Memory B cell (primary cell): Measurements from ENCODE around the gene AFF1.
"Not testable (repeated sequence)": the region's sequence is repeated elsewhere in the genome, so short reads cannot be mapped to it uniquely, and the experiment has no call there.

Experiments
- ATAC-seq: fragments of 150-1000 bp; cut with Tn5 transposase; 2 replicates; pipeline ENCODE4 v1.10.0; 2021; ENCODE audit warnings: low read depth, mild to moderate bottlenecking, moderate library complexity
- DNase-seq, 2 donors: peaks; one replicate each; pipeline ENCODE4 v3.0.0; 2022; ENCODE audit warnings: low spot score in 2 of 2
- H3K27ac Mint-ChIP-seq: one replicate; pipeline ENCODE4 v1.8.0; 2022; ENCODE audit warnings: mild to moderate bottlenecking, moderate library complexity, mixed read lengths
- H3K27me3 Mint-ChIP-seq: one replicate; pipeline ENCODE4 v1.8.0; 2022; ENCODE audit warnings: mixed read lengths
- H3K36me3 Mint-ChIP-seq: one replicate; pipeline ENCODE4 v1.8.0; 2022; ENCODE audit warnings: mild to moderate bottlenecking, mixed read lengths
- H3K4me1 Mint-ChIP-seq: one replicate; pipeline ENCODE4 v1.8.0; 2022; ENCODE audit warnings: mixed read lengths
- H3K4me3 Mint-ChIP-seq: one replicate; pipeline ENCODE4 v1.8.0; 2022; ENCODE audit warnings: mild to moderate bottlenecking, moderate library complexity, mixed read lengths
- H3K9me3 Mint-ChIP-seq: one replicate; pipeline ENCODE4 v1.8.0; 2022; ENCODE audit warnings: mixed read lengths

AFF1 gene

DNA sequence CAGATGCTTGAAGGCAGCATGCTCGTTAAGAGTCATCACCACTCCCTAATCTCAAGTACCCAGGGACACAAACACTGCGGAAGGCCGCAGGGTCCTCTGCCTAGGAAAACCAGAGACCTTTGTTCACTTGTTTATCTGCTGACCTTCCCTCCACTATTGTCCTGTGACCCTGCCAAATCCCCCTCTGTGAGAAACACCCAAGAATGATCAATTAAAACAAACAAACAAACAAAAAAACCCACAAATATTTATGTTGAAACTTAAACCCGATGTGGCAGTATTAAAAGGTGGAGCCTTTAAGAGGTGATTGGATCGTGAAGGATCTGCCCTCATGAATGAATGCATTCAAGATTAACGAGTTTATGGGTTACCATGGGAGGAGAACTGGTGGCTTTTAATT lies 61.7 kb downstream of the AFF1 start:
- H3K9me3 Mint-ChIP-seq, H3K27ac Mint-ChIP-seq, H3K4me3 Mint-ChIP-seq, DNase-seq, ATAC-seq, H3K36me3 Mint-ChIP-seq, H3K27me3 Mint-ChIP-seq: not testable (repeated sequence)
- peaks cover 31% of the 10 kb centered on the region for H3K4me1 Mint-ChIP-seq

GRCh38 chr4:86999136-86999643 lies 64.4 kb downstream of the AFF1 start:
- Mint-ChIP-seq H3K36me3 (peaks cover 3% of the 10 kb centered on the region), H3K27ac (no peak overlapping the region), H3K27me3 (no peaks in the 10 kb centered on the region), H3K4me1 (peaks cover 29% of the 10 kb centered on the region), H3K9me3 (no peaks in the 10 kb centered on the region), H3K4me3 (no peak overlapping the region)
- ATAC-seq (no peak), DNase-seq (no peak)

GRCh38 chr4:87002682-87003043 lies 67.9 kb downstream of the AFF1 start:
- Mint-ChIP-seq H3K4me3 (no peak overlapping the region), H3K36me3 (no peaks in the 10 kb centered on the region), H3K4me1 (peaks cover 36% of the 10 kb centered on the region), H3K27me3 (no peaks in the 10 kb centered on the region), H3K9me3 (no peaks in the 10 kb centered on the region), H3K27ac (no peak overlapping the region)
- DNase-seq (no peak), ATAC-seq (no peak)

DNA sequence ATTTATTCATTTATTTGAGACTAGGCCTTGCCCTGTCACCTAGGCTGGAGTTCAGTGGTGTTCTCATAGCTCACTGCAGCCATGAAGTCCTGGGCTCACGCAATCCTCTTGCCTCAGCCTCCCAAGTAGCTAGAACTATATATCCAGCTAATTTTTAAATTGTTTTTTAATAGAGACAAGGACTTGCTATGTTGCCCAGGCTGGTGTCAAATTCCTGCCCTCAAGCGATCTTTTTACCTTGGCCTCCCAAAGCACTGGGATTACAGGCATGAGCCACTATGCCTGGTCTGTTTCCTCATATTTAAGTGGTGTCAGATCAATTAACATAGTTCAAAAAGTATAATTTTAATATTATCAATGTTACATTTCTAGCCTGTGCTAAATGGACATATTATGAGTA lies 68.5 kb downstream of the AFF1 start:
- peaks cover 40% of the 10 kb centered on the region for H3K4me1 Mint-ChIP-seq
- DNase-seq (no peak), ATAC-seq (no peak)
- H3K27ac Mint-ChIP-seq, result no peak overlapping the region
- H3K36me3 Mint-ChIP-seq, result no peaks in the 10 kb centered on the region
- H3K4me3 Mint-ChIP-seq, result no peak overlapping the region
- no peaks in the 10 kb centered on the region for H3K9me3 Mint-ChIP-seq
- no peaks in the 10 kb centered on the region for H3K27me3 Mint-ChIP-seq

DNA sequence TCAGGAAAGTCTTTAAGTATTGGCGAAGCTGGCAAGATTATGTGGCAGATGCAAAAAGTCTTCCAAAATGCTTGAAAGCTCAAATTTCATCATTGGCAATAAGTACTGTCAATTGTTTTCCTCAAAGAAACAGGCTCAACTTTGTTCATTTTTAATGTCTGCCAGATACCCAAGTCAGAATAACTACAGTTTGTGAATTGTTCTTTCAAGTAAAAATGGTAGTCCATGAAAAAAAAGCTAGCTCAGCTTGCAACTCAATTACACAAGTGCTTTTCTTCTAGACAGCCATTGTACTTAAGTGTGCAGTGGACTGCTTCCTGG lies 70.5 kb downstream of the AFF1 start:
- no peak for DNase-seq
- peaks cover 36% of the 10 kb centered on the region for H3K4me1 Mint-ChIP-seq
- peak overlapping the region; percentile 97 for H3K27ac Mint-ChIP-seq
- H3K4me3 Mint-ChIP-seq, result peak overlapping the region; percentile 96
- no peak for ATAC-seq
- no peaks in the 10 kb centered on the region for H3K9me3 Mint-ChIP-seq
- no peaks in the 10 kb centered on the region for H3K36me3 Mint-ChIP-seq
- no peaks in the 10 kb centered on the region for H3K27me3 Mint-ChIP-seq

DNA sequence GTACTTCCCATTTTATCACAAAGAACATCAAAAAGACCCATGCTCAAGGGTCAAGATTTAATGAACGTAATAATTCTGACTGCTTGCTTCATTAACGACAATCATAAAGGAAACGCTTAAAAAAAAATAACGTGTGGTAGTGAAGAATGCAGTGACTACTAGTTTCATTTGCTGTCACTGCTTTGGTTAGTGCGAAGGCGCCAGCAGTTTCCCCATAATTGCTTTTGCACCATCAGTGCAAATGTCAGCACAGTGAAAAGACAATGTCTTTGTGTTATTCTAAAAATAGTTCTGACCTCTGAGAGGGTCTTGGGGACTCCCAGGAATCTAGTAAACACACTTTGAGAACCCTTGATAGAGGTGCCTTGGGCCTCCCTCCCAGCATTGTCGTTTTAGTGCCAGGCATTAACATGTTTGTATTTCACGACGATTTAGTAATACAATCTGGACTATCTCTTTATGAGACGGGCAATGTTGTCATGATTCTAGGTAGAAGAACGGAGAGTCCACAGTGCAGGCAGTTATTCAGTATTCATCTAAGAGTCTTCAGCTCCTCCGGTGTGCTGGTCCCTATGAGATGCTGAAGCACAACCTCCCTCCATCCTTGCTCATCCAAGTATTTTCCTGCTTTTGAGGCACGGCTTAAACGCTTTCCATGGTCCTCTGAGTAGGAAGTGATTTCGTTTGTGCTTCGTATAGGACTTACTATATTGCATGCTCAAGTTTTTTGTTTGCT lies 71.0 kb downstream of the AFF1 start:
- no peaks in the 10 kb centered on the region for H3K9me3 Mint-ChIP-seq
- peak overlapping the region; percentile 96 for H3K4me3 Mint-ChIP-seq
- H3K27me3 Mint-ChIP-seq, result no peaks in the 10 kb centered on the region
- peak; percentile 3 to 18 for DNase-seq
- H3K36me3 Mint-ChIP-seq, result no peaks in the 10 kb centered on the region
- ATAC-seq, result no peak
- peak overlapping the region; percentile 97 for H3K27ac Mint-ChIP-seq
- H3K4me1 Mint-ChIP-seq, result peaks cover 33% of the 10 kb centered on the region

DNA sequence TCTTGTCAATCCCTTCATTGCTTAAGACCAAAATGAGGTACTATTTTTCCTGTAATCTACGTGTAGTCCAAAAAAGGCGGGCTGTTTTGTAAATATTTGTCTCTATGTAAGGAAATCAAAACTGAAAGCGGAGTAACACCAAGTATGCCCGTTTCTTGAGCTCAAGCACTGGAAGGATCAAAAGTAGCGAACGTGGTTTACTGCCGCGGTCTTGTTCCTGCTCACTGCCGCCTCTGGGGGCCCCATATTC lies 71.5 kb downstream of the AFF1 start:
- no peak for ATAC-seq
- DNase-seq, result no peak
- Mint-ChIP-seq H3K36me3 (no peaks in the 10 kb centered on the region), H3K9me3 (no peaks in the 10 kb centered on the region), H3K27ac (peak overlapping the region; percentile 97), H3K27me3 (no peaks in the 10 kb centered on the region), H3K4me1 (peaks cover 34% of the 10 kb centered on the region), H3K4me3 (peak overlapping the region; percentile 96)

GRCh38 chr4:87006676-87007527 lies 72.1 kb downstream of the AFF1 start:
- H3K4me3 Mint-ChIP-seq, result peak overlapping the region; percentile 96
- no peaks in the 10 kb centered on the region for H3K9me3 Mint-ChIP-seq
- no peaks in the 10 kb centered on the region for H3K36me3 Mint-ChIP-seq
- ATAC-seq (peak; percentile 78), DNase-seq (peak; percentile 96 to 98)
- H3K27ac Mint-ChIP-seq, result peak overlapping the region; percentile 97
- H3K27me3 Mint-ChIP-seq, result no peaks in the 10 kb centered on the region
- peaks cover 35% of the 10 kb centered on the region for H3K4me1 Mint-ChIP-seq

GRCh38 chr4:87007528-87008446 lies 73.0 kb downstream of the AFF1 start:
- H3K4me3 Mint-ChIP-seq, result peak overlapping the region; percentile 96

DNA sequence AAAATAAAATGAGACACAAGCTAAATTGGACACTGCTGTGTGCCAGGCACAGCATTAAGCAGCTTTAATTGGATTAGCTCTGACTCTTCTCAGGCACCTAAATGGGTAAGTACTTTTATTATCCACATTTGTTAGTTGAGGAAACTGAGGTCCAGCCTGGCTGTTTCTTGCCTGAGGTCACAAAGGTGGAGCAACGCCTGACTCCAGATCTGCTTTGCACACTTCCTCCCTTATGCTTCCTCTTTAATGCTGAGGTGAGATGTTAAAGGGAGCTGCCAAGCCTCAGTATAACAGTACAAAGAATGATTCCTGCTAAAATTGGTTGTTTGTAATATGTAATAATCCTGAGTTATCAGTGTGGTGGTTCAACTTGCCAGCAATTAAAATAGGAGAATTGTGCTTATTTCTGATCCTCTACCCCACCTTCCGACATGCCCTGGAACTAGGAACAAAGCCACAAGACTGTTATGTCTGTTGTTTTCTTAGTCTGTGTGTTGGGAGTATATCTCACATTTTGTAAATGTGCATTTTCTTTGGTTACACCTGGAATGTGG lies 74.4 kb downstream of the AFF1 start:
- ATAC-seq, result no peak
- no peaks in the 10 kb centered on the region for H3K9me3 Mint-ChIP-seq
- H3K4me3 Mint-ChIP-seq, result peak overlapping the region; percentile 58
- DNase-seq, result no peak
- peaks cover 44% of the 10 kb centered on the region for H3K4me1 Mint-ChIP-seq
- no peaks in the 10 kb centered on the region for H3K27me3 Mint-ChIP-seq
- H3K27ac Mint-ChIP-seq, result no peak overlapping the region
- H3K36me3 Mint-ChIP-seq, result no peaks in the 10 kb centered on the region

More at GRCh38 chr4:87007528-87008446, 73.0 kb downstream of the AFF1 start:
- Mint-ChIP-seq H3K27me3 (no peaks in the 10 kb centered on the region), H3K36me3 (no peaks in the 10 kb centered on the region), H3K4me1 (peaks cover 42% of the 10 kb centered on the region), H3K27ac (peak overlapping the region; percentile 97), H3K9me3 (no peaks in the 10 kb centered on the region)
- ATAC-seq (no peak), DNase-seq (no peak)

GRCh38 chr4:87010192-87010591 lies 75.4 kb downstream of the AFF1 start:
- Mint-ChIP-seq H3K27ac (no peak overlapping the region), H3K4me1 (peaks cover 43% of the 10 kb centered on the region), H3K27me3 (no peaks in the 10 kb centered on the region), H3K4me3 (no peak overlapping the region), H3K36me3 (no peaks in the 10 kb centered on the region), H3K9me3 (no peaks in the 10 kb centered on the region)
- ATAC-seq (no peak), DNase-seq (no peak)

- Mint-ChIP-seq H3K4me1 (peaks cover 37% of the 10 kb centered on the region), H3K27me3 (no peaks in the 10 kb centered on the region), H3K9me3 (no peaks in the 10 kb centered on the region), H3K4me3 (no peak overlapping the region), H3K27ac (no peak overlapping the region), H3K36me3 (no peaks in the 10 kb centered on the region)
- DNase-seq (no peak), ATAC-seq (no peak)
Observed at GRCh38 chr4:87011340-87012034, 76.7 kb downstream of the AFF1 start.

- Mint-ChIP-seq H3K4me1 (peaks cover 39% of the 10 kb centered on the region), H3K27me3 (no peaks in the 10 kb centered on the region), H3K27ac (no peak overlapping the region), H3K9me3 (no peaks in the 10 kb centered on the region), H3K36me3 (no peaks in the 10 kb centered on the region), H3K4me3 (no peak overlapping the region)
- no peak for DNase-seq
- no peak for ATAC-seq
Observed at GRCh38 chr4:87012265-87012953, 77.6 kb downstream of the AFF1 start.
